Neural progenitor cell (in vitro differentiated cells): Measurements from ENCODE around the gene CREB3L2.

ENCODE experiments used
- CTCF ChIP-seq: fragments of 200-600 bp; sonication (generic); IDR thresholded peaks from 2 replicates; pipeline ENCODE4 v1.5.1; 2017; ENCODE audit warnings: antibody characterized with exemption, mild to moderate bottlenecking
- EZH2phosphoT487 ChIP-seq: fragments of 200-600 bp; sonication (generic); IDR thresholded peaks from 2 replicates; pipeline ENCODE4 v1.6.1; 2017; ENCODE audit warnings: antibody characterized with exemption

GRCh38 chr7:137882261-137882668, 119.6 kb downstream of the CREB3L2 start:
- TF ChIP-seq CTCF (no peak), EZH2phosphoT487 (no peak)
